NCI-H446 (cell line): Measurements from ENCODE around the gene MGAT4D.
"Not testable (repeated sequence)": the region's sequence is repeated elsewhere in the genome, so short reads cannot be mapped to it uniquely, and the experiment has no call there.

Experiments used
- DNase-seq, 2 experiments: peaks; one replicate each; lab custom pipeline; 2025; lab: John Stamatoyannopoulos, UW

The MGAT4D gene

GRCh38 chr4:140497747-140498636 lies at the start of gene MGAT4D:
MGAT4D (minus strand) TSS chr4:140498293; CDS start chr4:140498222, 71 bp downstream.
- DNase-seq: no peak

DNA sequence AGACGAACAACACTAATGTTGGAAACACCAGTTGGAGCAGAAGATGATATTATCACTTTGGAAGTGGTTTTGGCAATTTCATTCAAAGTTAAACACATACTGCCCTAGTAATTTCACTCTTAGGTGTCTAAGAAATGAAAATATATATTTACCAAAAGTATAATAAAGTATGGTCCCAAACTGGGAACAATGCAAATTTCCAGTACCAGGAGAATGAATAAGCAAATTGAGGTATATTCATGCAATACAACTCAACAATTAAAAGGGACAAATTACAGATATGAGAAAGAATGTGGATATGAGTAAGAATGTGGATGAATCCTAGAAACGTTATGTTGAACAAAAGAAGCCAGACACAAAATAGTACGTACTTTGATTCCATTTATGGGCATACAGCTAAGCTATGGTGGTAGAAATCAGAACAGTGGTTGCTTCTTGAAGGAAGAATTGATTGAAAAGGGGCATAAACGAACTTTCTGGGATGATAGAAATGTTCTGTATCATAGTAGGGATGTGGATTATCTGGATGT lies 35.9 kb upstream of the MGAT4D start:
- no peak for DNase-seq

- DNase-seq: no peak
These were observed 31.3 kb upstream of the MGAT4D start for GRCh38 chr4:140529434-140529833.

- DNase-seq: peak; percentile 85 to 97
These were observed 26.0 kb upstream of the MGAT4D start, which contains the start of gene ELMOD2 for GRCh38 chr4:140523857-140524742. ELMOD2 (plus strand) TSS chr4:140524168; CDS start chr4:140525429, 1,261 bp downstream.

- no peak for DNase-seq
These were observed 25.3 kb upstream of the MGAT4D start for GRCh38 chr4:140523370-140523856.

DNA sequence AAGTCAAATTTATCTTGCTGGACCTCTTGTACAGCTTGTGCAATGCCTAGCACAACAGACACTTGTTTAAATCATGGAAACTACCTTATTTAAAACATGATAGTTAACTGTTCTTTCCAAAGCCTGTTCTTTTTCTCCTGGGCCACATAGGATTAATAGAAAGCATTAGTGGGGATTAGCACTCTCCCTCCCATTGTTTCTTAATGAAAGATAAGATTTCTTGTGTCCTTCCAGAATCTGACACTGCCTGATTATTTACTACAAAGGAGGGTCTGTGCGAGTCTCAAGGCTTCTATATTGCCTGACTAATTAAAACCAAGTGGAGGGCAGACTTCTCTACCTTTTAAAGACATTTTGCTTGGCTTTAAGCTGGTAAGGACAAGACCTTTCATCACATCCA lies 17.3 kb upstream of the MGAT4D start:
- no peak for DNase-seq

DNA sequence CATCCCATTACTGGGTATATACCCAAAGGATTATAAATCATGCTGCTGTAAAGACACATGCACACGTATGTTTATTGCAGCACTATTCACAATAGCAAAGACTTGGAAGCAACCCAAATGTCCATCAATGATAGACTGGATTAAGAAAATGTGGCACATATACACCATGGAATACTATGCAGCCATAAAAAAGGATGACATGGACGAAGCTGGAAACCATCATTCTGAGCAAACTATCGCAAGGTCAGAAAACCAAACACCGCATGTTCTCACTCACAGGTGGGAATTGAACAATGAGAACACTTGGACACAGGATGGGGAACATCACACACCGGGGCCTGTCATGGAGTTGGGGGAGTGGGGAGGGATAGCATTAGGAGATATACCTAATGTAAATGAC lies 15.7 kb upstream of the MGAT4D start:
- not testable (repeated sequence) for DNase-seq

DNA sequence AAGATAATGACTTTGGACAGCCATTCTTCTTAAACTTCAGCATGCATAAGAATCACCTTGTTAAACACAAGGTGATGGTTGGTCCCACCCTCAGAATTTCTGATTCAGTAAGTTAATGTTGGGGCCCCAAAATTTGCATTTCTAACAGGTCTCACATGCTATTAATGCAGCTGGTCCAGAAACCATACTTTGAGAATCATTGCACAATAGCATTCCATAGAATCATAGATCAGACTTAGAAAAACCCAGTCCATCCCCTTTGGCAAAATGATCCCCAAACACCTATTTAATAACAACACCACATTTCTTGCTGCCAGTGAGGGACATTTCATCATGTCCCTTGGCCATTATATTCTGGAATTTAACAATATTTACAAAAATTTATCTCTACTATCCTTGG lies 6.2 kb upstream of the MGAT4D start:
- no peak for DNase-seq

DNA sequence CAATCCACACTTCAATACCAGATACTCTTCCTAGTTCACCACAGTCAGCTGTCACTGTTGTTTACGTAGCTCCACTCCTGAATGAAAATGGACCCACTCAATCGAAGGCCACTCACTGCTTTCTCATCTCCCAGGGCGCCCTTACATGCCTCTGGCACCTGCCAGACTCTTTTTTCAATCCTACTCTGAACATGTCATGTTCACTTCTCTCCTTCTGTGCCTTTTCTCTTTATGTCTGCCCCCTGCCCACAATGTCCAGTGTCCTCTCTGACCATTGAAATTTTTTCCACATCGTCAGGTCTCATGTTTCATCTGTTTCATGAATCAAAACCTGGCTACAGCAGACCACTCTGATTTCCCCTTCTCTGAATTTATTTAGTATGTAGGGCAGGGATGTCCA lies 1.3 kb upstream of the MGAT4D start:
- DNase-seq: no peak

DNA sequence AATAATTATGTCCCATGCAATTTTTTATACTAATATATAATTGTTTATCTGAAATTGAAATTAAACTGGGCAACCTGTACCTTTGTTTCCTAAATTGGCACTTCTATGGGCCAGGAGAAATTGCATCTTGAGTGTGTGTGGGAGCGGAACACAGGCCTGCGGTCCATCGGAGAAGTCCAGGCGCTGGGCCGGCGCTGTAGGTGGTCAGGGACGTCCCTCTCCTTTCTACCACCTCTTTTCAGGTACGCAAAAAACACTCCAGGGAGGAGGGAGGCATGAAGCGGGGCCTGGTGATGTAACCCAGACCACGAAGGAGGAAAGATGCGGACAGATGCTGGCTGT lies 717 bp downstream of the MGAT4D start:
- DNase-seq: no peak

DNA sequence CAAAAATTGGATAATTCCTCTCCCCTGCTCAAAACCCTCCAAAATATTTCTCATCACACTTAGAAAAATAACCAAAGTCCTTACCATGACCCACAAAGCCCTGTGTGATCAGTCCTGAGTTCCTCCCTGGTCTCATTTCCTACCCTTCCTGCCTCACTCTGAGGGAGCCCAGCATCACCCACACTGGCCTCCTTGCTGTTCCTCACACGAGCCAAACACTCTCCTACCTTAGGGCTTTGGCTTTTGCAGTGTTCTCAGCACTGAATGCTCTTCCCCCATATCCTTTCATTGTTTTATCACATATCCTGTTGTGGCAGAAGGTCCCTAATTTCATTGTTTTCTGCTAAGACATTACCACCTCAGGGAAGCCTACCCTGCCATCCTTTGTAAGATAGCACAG lies 12.2 kb downstream of the MGAT4D start:
- DNase-seq: no peak

GRCh38 chr4:140483445-140483844 lies 14.6 kb downstream of the MGAT4D start:
- DNase-seq: no peak

- no peak for DNase-seq
These were observed 25.9 kb downstream of the MGAT4D start for GRCh38 chr4:140472156-140472555.

- DNase-seq: no peak
These were observed 28.0 kb downstream of the MGAT4D start for GRCh38 chr4:140469791-140470733.

DNA sequence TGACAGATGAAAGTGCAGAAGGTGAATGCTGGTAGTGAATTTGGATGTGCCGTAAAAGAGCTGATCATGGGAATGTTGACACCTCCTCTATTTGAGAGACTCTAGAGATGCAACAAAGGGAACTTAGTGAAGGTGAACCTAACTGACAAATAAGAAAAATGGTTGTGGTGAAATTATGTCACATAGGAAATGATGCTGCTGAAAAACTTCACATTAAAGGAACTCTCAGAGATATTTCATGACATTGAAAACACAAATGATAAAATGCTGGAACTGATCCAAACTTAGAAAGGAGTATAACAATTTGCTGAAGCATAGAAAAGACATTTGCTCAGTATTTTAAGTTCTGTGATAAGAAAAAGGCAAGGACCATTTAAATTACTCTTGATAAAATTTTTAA lies 31.9 kb downstream of the MGAT4D start:
- DNase-seq: no peak

DNA sequence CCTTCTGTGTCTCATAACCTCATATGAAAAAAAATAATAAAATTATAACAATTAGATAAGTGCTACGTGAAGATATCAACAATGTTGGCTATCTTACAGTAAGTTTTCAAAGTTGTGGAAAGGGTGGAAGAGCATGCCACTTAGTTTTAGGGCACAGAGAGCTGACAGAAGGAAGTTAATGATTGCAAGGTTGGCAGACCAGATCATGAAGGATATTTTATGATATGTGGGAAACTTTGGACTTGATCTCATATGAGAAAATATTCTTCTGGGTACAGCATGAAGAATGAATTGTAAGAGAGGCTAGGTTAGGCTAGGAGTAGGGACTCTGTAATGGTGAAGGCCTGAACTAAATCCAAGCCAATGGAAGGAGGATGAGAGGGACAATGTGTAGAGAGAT lies 34.5 kb downstream of the MGAT4D start:
- no peak for DNase-seq

DNA sequence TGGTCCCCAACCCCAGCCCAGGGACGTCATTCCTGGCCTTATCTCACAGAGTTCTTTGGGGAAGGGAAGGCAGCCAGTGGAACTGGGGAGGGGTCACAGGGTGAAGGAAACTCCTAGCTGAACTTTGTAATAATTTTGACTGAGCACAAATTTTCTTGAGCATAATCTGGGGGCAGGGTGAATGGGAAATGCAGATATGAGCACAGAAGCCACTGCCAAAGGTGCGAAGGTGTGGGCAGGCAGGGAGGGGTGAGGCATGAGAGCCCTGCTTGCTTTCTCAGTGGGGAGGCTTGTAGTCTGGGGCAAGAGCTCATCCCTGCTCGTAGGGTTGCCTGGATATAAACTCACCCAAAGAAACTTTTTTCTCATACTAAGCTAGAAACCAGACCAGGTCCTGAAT lies 34.9 kb downstream of the MGAT4D start:
- DNase-seq: no peak

DNA sequence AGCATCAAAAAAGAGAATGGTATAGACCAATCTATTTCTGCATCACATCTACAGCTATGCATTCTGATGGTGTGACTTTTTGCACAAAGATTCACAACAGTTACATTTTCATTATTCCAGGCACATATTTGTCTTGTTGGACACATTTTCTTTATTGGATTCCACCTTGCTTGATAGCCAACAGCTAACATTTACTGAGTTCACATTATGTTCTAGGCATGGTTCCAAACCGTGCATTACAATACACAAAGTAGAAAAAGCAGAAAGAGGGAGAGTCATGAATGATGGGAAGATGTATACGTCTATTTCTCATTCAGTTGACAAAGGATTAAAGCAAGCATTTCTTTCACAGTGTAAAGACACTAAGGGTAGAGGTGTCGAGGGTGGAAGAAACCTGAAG lies 47.7 kb downstream of the MGAT4D start:
- no peak for DNase-seq

GRCh38 chr4:140448830-140449229 lies 49.3 kb downstream of the MGAT4D start:
- DNase-seq: peak in 1 of 2 experiments; percentile 16

GRCh38 chr4:140448162-140448561 lies 49.9 kb downstream of the MGAT4D start:
- DNase-seq: no peak

DNA sequence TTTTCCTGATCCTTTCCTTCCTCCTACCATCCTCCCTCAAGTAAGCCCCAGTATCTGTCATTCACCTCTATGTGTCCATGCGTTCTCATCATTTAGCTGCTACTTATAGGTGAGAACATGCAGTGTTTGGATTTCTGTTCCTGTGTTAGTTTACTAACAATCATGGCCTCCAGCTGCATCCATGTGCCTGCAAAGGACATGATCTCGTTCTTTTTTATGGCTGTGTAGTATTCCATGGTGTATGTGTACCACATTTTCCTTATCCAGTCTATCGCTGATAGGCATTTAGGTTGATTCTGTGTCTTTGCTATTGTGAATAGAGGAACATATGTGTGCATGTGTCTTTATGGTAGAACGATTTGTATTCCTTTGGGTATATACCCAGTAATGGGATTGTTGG lies 53.7 kb downstream of the MGAT4D start:
- DNase-seq: not testable (repeated sequence)
